GM19328 (cell line): ENCODE results near the gene MFSD2B.

Experiments
- ATAC-seq: cut with Tn5 transposase; IDR thresholded peaks from one replicate; pipeline ENCODE4 v1.9.1; 2021; ENCODE audit warnings: mild to moderate bottlenecking, moderate library complexity; ENCODE audit not compliant: unreplicated experiment

MFSD2B gene

GRCh38 chr2:24049485-24050021 lies 39.7 kb downstream of the MFSD2B start, which contains the start of gene FKBP1B:
Gene FKBP1B, plus strand, starts transcription at chr2:24049741. Its CDS starts 109 bp downstream, at chr2:24049850.
- ATAC-seq: no peak

- ATAC-seq: no peak
Observed at GRCh38 chr2:24050041-24050979, 40.4 kb downstream of the MFSD2B start.

DNA sequence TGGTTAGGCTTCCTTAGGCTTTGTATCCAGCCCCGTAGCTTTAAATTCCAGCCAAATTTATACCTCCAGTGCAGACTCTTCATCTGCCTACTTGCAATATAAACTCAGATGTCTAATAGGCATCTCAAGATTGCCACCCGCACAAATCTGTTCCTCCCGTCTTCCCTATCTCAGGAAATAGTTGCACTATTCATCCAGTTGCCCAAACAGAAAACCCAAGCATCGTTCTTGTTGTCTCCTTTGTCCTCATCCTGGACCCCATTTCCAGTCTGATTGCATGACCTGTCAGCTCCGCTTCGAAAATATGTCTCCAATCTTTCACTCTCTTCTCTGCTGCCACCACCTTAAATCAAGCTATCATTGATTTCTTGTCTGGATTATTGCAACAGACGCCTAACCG lies 41.9 kb downstream of the MFSD2B start:
- ATAC-seq: no peak

GRCh38 chr2:24052951-24053350 lies 43.1 kb downstream of the MFSD2B start:
- no peak for ATAC-seq

GRCh38 chr2:24054366-24055010 lies 44.6 kb downstream of the MFSD2B start:
- ATAC-seq: no peak

DNA sequence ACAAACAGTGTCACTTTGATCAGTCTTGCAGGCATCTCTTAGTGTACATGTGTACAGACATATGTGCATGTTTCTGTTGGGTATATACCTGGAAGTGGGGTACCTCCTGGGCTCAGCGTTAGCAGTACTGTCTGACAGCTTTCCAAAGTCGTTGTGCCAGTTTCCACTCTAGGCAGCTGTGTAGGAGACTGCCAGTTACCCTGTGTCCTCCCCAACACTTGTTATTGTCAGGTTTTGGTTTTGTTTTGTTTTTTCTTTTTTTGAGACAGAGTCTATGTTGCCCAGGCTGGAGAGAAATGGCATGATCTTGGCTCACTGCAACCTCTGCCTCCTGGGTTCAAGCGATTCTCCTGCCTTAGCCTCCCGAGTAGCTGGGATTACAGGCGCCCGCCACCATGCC lies 45.9 kb downstream of the MFSD2B start:
- no peak for ATAC-seq

- ATAC-seq: no peak
Observed at GRCh38 chr2:24058564-24059271, 48.8 kb downstream of the MFSD2B start.

DNA sequence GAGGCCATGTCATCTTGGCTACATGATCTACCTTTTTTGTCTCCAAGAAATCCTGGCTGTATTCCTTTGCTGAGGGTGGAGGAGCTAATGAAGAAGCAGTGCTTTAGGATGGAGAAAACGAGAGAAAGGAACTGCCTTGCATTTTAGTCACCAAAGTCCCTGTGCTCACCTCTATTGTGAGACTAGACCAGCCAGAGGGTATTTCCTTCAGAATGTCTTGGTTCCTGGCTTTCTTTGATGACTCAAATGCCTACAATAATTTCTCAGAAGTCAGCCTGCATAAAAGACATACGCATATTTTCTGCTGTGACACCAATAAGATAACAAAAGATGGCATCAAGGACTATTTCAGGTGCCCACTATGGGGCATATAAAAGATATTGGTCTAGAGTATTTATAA lies 55.5 kb downstream of the MFSD2B start:
- ATAC-seq: no peak

- no peak for ATAC-seq
Observed at GRCh38 chr2:24072259-24072658, 62.4 kb downstream of the MFSD2B start.

DNA sequence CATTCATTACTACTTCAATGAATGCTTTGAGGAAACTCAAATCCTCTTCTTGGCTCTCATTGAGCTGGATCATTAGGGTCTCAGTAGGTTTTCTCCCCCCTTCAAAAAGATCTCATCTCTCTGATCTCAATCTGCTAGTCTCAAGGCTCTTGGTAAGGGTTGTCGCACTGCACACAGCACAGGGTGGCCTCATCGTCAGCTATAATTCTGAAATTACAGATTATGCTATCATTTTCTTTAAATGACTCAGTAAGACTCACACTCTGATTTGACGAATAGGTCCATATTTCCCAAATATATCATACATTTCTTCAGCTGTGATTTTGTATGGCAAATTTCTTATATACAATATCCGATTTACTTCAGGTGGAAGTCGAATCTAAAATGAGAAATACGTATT lies 63.9 kb downstream of the MFSD2B start:
- no peak for ATAC-seq

DNA sequence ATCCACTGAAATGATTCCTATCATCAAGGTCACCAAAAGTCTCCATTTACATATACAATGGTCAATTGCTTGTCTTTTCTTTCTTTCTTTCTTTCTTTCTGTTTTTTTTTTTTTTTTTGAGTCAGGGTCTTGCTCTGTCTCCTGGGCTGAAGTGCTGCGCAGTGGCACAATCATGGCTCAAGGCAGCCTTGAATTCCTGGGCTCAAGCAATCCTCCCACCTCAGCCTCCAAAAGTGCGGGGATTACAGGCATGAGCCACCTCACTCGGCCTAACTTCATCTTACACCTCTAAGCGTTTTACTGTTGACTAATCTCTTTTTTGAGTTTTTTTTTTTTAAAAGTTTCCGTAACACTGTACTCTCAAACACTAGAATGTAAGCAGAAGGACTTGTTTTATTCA lies 65.4 kb downstream of the MFSD2B start:
- ATAC-seq: no peak
